Kidney (tissue), 14 donors: ENCODE results near the gene HOXA5. TPM values are rescaled to one million over a fixed set of nuclear protein-coding genes. Genes with fewer than 3 reads are reported as not detected.

ENCODE experiments used
- DNase-seq, 5 donors: peaks; one replicate each; pipeline ENCODE4 v3.0.0-alpha.2; 2013 to 2020
- FAIRE-seq: peaks from 2 replicates; lab custom pipeline; 2012; peaks lifted over from hg19 to GRCh38; lab: Jason Lieb, UNC
- H3K27ac ChIP-seq, 2 donors: one replicate each; pipeline ENCODE4 v1.7.0; 2013; ENCODE audit warnings: low read depth in 2 of 2, low read length in 2 of 2, inconsistent platforms in 1 of 2
- H3K27me3 ChIP-seq: one replicate; pipeline ENCODE4 v1.7.1; 2013; ENCODE audit warnings: low read length, inconsistent platforms; ENCODE audit not compliant: control insufficient read depth, insufficient read depth
- H3K36me3 ChIP-seq, 3 donors: one replicate each; pipeline versions ENCODE4 v1.7.0 to v1.7.1; 2013; ENCODE audit warnings: low read length in 3 of 3, control low read depth in 1 of 3, inconsistent platforms in 1 of 3; ENCODE audit not compliant: insufficient read depth in 3 of 3, control insufficient read depth in 2 of 3
- H3K4me1 ChIP-seq, 3 donors: one replicate each; pipeline versions ENCODE4 v1.7.0 to v1.7.1; 2013; ENCODE audit warnings: low read length in 3 of 3, inconsistent platforms in 1 of 3, low read depth in 1 of 3; ENCODE audit not compliant: control insufficient read depth in 2 of 3, insufficient read depth in 2 of 3
- H3K4me3 ChIP-seq, 3 donors: one replicate each; pipeline versions ENCODE4 v1.7.0 to v1.8.1; 2013; ENCODE audit warnings: low read length in 3 of 3, control low read depth in 1 of 3, inconsistent platforms in 1 of 3
- H3K9ac ChIP-seq, 3 donors: one replicate each; pipeline versions ENCODE4 v1.7.0 to v1.7.1; 2013; ENCODE audit warnings: low read length in 3 of 3, control low read depth in 1 of 3, inconsistent platforms in 1 of 3
- H3K9me3 ChIP-seq, 3 donors: one replicate each; pipeline versions ENCODE4 v1.7.0 to v1.7.1; 2013; ENCODE audit warnings: low read length in 3 of 3, control low read depth in 1 of 3, inconsistent platforms in 1 of 3; ENCODE audit not compliant: control insufficient read depth in 2 of 3, insufficient read depth in 1 of 3
- CTCF ChIP-seq: IDR thresholded peaks from 3 replicates; pipeline ENCODE4 v1.5.1; 2012; ENCODE audit warnings: mild to moderate bottlenecking, moderate library complexity, borderline replicate concordance; ENCODE audit not compliant: insufficient read depth; ENCODE audit errors: extremely low read depth
- intact Hi-C: fragments of 100-400 bp; cut with DNase I; formaldehyde crosslinking; loops from one replicate; pipeline ENCODE4 v1.11.1; 2022
- polyA plus RNA-seq: library from polyadenylated mRNA; stranded (reverse); fragments of 350-450 nt; fragmentation: Illumina TruSeq; extraction: RNeasy Lipid Tissue Mini Kit (QIAGEN cat#74804); gene quantifications from one replicate; pipeline ENCODE4 v1.2.3, GENCODE V29; 2014; ENCODE audit warnings: low read depth, low replicate concordance; ENCODE audit not compliant: insufficient read depth
- total RNA-seq: library from RNA; stranded (reverse); fragmentation: NEBNext Ultra II Directional; extraction: Animal tissue kit (Norgen Biotek cat#: 25700); gene quantifications from one replicate; pipeline ENCODE4 v1.2.1, GENCODE V29; 2021
- donor health status: control.
- donor health status: control.
- donor health status: control.
- donor health status: control.
- donor health status: control.
- donor health status: DM: yes; HTN: yes; CAD: no.
- donor health status: Normal renal cell carcinoma (clear cell type).

Gene HOXA5
- total and polyA plus RNA-seq, 2 donors from 2014 or later = 19.4 to 38.0 TPM

DNA sequence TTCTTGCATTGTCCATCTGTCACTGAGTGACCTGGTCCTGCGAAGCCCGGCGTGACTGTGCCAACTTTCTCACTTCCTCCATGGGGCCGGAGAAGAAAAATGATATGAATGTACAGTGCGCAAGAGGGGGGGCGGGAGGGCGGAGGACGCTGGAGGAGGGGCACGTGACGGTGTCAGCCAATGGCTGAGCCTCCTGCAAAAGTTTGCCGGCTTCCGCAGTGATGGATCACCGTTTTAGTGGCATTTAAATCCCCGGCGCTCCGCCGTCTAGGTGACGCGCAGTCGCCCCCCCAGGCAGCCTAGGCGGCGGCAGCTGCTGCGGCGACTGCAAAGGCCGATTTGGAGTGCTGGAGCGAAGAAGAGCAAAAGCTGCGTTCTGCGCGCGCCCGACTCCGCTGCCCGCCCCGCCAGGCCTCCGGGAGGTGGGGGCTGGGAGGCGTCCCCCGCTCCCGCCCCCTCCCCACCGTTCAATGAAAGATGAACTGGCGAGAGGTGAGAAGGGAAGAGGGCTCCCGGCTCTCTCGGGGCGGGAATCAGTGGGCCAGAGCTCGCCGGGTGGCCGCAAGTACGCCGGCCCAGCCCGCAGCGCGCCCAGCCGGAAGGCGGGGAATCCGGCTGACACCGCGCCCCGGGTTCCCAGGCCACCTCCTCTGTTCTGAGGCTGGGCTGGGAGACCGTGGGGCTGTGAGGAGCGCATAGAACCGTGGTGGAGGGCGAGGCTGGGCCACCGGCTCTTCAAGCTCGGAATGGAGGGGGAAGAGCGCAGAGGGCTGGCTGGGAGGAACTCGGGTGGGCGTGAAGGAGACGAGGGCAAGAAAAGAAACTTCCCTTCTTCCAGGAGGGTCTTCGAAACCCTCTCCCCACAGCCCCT lies 47.3 kb downstream of the HOXA5 start, which contains the start of gene HOXA1:
HOXA1 (minus strand) TSS at position 104 of the 871 bp plus-strand sequence; CDS start at position 16, 88 bp downstream.
- Histone ChIP-seq H3K9ac (peak within 1 kb of the TSS; percentile 70 to 96 (median 88)), H3K9me3 (no peaks in the 10 kb centered on the region), H3K4me1 (peaks cover 3 to 11% (median 7%) of the 10 kb centered on the region in 3 donors), H3K27ac (peak within 1 kb of the TSS; percentile 94 to 95), H3K36me3 (no peaks in the 10 kb centered on the region), H3K27me3 (peaks cover 5% of the 10 kb centered on the region), H3K4me3 (peak within 1 kb of the TSS; percentile 81 to 90 (median 83))
- intact Hi-C loops = no loop called here
- DNase-seq (peak; percentile 95 to 97 (median 96)), FAIRE-seq (no peak)
- TF ChIP-seq CTCF = no peak

- intact Hi-C loops = no loop called here
Observed at GRCh38 chr7:27095050-27095896, 48.2 kb downstream of the HOXA5 start.

More at GRCh38 chr7:27095050-27095896, 48.2 kb downstream of the HOXA5 start:
- DNase-seq (peak in 3 of 5 donors; percentile 54 to 66 (median 64)), FAIRE-seq (no peak)
- H3K27ac ChIP-seq = peak overlapping the region in 1 of 2 donors; percentile 35
- peaks cover 5% of the 10 kb centered on the region for H3K27me3 ChIP-seq
- no peak for TF ChIP-seq CTCF
- H3K4me3 ChIP-seq = peak overlapping the region; percentile 81 to 83 (median 81)
- H3K4me1 ChIP-seq = peaks cover 3 to 9% (median 4%) of the 10 kb centered on the region in 3 donors
- no peaks in the 10 kb centered on the region for H3K9me3 ChIP-seq
- H3K36me3 ChIP-seq = no peaks in the 10 kb centered on the region
- H3K9ac ChIP-seq = peak overlapping the region in 2 of 3 donors; percentile 20 to 61
